NCI-H1048 (cell line): ENCODE measurements around the gene FIGNL1.
"Not testable (repeated sequence)": the region's sequence is repeated elsewhere in the genome, so short reads cannot be mapped to it uniquely, and the experiment has no call there.

Experiments
- DNase-seq: peaks from one replicate; lab custom pipeline; 2025; lab: John Stamatoyannopoulos, UW

FIGNL1 gene

DNA sequence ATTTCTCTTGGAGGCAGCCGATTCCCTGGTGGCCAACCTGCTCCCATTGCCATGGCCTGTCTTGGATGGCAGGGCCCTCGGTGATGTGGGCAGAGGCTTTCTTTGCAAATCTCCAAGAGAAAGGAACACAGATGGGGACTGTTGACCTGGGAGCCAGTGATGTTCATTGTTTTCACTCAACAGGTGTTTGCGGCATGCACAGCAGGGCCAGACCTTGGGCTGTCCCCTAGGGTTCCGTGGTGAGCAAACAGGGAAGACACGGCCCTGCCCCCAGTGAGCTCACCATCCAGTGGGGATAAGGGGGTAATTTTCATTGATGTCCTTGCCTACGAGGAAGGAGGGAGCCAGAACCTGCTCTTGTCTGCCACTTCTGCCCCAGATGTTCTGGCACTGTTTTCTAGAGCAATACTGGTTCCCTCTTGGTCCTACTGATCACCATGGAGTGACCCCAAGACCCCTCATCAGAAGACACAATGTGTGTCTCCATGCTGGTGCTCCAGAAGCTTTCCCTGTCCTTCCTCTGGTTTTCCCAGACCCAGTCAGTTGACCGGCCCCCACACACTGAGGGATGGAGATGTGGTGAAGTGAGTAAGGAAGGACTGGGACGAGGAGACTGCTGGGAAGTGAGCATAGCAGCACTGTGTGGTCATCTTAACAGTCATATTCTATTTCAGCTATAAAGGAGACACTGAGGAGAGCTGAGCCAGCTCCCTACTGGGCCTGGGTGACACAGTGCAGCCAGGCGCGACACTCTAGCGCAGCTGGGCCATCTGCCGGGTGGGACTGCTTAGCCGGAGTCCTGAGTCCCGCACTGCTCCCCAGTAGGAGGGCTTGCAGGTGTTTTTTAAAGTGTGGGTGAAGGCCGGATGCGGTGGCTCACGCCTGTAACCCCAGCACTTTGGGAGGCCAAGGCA lies 20.4 kb upstream of the FIGNL1 start:
- DNase-seq, result no peak

DNA sequence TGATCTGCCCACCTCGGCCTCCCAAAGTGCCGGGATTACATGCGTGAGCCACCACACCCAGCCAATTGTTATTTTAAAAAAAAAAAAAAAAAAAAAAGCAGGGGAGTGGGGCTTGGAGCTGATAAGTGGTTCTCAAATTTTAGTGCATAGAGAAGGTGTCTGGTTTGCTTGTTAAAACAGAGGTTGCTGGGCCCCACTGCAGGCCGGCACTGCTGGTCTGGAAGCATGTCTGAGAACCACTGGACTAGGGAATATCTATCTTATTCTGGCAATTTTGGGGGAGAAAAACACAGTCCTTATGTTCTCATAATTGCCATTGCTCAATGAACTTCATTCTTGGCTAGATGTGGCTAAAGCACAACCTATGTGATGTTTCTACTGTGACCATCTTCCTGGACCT lies 19.0 kb upstream of the FIGNL1 start:
- DNase-seq, result no peak

DNA sequence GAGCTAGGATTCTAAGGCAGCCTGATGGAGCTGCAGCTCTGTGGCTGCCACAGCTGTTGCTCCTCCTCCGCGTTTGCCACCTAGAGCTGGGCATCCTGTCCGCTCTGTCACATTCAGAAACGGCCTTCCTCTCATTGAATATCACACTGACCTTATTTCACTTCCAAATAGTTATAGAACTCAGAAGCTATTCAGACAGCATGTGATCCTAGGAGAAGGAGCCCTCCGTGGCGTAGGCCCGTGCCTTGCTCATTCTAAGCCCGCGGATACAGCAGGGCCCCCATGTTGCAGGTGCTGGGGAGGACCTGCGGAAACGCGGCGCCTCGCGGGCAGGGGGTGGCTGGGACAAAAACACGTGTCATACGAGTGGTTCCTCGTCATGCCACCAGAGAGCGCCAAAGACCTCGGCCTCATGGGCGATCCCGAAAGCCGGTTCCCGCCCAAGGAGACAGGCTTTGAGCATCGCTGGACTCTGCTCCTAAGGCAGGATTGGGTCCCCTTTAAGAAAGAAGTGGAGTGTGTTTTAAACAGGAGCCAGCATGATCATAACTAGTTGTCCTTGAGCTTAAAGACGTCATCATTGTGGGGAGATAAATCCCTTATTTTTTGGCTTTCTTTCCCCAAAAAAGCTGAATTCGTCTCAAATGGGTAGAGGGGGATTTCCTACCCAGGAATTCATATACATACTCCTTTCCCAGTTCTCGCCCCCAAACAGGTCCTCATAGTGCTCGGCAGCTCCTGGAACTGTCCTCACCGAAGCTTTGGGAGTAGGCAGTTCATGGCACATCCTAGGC lies 17.9 kb upstream of the FIGNL1 start:
- DNase-seq, result peak; percentile 74

DNA sequence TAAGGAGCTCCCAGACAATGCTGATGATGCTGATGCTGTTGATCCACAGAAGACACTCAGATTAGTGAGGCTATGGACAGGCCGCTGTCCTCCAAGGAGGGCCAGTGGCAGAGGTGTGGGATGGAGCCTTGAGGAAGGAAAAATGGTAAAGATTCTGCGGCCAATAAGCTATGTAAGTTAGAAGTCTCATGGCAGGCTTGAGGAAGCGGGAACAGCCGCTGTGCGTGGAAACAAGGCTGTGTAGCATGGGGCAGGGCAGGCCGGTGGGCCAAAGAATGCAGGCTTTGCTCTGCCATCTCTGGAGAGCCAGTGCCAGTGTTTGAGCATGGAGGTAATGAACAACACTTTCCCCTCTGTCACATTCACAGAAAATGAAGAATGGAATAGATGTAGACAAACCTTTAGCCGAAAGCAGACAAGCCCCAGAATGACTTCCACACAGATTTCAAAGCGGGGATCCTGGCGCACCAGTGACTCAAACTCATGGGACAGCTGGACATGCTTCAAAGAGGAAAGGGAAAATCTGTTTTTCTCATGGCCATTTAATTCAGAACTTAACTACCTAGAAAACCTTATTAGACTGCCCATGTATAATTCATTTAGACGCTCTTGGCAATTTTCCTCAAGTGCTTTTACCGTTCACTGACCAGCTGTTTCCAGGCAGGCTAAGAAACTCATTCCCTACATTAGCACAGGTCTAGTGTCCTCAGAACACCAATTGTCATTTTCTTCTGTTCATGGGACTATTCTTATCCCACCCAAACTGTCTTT lies 16.9 kb upstream of the FIGNL1 start:
- no peak for DNase-seq

DNA sequence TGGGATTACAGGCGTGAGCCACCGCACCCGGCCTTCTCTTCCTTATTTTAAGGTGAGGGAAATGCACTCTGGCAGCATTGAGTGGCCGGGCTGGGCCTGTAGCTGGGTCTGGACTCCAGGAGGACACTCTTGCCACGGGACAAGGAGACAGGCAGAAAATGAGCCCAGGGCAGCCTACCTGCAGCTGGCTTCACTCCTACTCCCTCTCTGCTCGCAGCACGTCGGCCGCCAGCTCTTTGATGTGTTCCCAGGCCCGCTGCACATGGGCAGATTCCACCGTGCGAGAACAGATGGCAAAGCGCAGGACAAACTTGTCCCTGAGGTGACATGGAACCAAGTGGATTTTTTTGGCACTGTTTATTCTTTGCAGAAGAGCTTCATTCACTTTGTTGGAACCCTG lies 12.9 kb upstream of the FIGNL1 start:
- DNase-seq, result no peak

DNA sequence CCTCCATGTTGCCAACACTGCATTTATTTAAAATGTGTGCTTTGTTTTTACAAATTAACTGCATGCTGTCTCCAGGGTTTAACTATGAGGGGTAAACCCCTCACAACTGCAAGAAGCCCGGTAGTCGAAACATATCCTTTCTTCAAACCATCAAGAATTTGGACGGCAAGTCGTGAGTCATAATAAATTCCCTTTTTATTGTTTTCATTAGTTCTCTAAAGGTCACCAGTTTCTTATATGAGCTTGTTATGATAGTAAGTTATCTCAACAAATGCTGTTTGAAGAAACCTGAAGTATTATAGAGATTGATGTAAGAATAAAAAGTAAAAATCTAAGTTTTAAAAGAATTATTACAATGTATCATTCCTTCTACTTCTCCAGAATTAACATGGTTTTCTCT lies 12.2 kb upstream of the FIGNL1 start:
- DNase-seq, result no peak

DNA sequence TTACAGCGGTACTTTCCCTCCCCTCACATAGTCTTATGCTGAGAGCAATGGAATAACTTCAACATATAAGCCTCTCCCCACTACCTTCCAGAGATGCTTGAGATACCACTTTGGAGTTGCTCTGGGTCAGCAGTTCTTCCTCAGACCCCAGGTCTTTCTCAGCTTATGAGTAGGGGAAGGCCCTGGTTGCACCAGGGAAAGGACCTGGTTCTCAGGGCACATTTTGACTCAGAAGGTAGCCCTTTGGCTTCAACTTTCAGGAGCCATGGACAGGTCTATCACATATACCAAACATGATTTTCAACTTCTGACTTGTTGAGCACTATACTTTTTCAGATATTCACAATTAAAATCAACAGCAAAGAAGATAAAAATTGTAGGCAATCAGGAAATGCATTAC lies 11.5 kb upstream of the FIGNL1 start:
- no peak for DNase-seq

DNA sequence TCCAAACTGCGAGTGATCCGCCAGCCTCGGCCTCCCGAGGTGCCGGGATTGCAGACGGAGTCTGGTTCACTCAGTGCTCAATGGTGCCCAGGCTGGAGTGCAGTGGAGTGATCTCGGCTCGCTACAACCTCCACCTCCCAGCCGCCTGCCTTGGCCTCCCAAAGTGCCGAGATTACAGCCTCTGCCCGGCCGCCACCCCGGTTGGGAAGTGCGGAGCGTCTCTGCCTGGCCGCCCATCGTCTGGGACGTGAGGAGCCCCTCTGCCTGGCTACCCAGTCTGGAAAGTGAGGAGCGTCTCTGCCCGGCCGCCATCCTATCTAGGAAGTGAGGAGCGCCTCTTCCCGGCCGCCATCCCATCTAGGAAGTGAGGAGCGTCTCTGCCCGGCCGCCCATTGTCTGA lies 9.0 kb upstream of the FIGNL1 start:
- DNase-seq, result not testable (repeated sequence)

DNA sequence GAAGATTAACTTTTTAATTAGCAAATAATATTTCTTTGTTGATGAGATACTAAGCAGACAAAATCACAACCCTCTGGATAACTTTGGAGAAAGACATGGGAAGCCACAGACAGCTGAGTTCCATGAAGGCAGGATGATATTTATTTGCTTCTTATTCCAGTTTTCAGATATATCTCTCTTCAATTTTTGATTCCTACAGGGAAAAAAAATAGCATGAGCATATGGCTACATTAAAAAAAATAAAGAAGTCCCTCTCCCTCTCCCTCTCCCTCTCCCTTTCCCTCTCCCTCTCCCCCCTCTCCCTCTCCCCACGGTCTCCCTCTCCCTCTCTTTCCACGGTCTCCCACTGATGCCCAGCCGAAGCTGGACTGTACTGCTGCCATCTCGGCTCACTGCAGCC lies 8.5 kb upstream of the FIGNL1 start:
- not testable (repeated sequence) for DNase-seq

DNA sequence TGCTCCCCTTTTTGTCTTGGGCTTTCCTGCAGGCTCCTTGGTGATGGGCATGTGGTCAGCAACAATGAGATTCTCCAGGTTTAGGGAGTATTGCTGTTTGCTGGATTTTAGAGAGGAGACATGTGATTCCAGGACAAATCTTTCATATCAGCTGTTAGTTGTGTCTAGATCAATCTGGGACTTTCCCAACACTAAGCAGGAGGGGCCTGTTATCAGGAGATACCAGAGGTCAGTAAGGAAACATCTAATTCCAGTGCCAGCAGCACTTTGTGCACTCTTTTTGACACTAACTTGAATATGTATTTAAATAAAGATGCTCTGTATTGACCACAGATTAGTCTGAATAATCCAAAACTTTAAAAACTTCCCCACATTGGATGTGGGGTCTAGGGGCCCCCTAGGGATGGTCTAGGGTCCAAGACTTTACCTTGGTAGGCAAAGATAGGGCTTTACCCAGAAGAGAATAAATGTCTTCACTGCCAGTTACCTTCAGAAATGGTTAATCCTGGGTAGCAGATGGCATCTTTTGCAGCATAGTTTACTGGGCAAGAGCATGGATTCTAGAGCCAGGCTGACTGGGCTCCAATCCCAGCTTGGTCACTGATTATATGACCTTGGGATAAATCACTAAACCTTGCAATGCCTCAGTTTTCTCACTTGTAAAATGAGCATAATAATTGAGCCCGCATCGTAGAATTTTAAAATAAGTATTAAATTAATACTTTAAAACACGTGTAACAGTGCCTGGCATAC lies 6.4 kb upstream of the FIGNL1 start:
- no peak for DNase-seq

DNA sequence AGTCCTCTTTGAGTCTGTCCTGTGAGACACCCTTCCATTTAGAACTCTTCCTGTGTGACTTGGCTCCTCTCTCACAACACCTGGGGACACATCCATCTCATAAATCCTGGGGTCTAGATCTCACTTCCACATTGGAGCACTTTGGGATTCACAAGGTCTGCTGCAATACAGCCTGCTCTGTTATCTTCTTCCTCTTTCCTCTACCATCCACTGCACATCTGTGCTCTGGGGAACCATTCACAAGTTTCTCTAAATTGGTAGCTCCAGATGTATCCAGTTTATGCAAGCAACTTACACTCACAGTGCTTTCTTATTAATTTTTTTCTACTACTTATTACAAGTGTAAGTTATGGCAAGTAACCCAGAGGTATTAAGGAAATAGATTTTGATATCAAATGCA lies 5.5 kb upstream of the FIGNL1 start:
- DNase-seq, result no peak

DNA sequence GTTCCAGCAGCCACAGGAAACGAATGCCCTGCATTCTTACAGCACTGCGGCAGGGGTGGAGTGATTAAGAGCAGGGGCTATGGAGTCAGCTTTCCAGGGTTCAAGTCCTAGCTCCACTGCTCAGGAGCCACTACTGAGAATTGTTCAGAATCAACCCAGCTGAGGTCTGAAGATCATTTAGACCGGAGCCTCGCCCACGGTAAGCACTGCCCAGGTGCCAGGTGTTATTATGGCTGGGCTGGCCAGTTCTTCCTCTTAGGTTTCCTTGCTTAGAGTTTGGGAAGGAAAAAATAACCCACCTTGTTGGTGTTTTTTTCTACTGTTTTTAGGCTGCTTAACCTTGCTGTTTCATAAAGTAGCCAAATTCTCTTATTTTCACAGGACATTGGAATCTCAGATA lies 4.8 kb upstream of the FIGNL1 start:
- no peak for DNase-seq

DNA sequence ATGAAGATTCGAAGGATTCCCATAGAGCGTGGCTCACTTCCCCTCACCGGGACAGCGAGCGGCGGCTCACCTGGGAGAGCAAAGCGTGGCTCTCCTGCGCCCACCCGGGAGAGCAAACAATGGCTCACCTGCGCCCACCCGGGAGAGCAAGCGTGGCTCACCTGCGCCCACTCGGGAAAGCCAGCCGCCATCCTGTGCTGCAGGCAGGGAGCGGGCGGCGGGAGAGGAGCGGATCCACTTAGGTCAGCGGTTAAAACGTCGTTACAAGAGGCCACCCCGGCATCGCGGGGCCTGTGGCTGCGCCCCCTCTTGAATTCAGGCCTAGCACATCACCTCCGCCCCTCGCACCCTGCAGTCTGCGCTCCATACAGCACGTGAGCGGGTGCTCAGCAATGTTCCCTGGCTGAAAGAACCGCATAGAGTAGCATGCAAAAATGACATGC lies 461 bp upstream of the FIGNL1 start:
- no peak for DNase-seq

DNA sequence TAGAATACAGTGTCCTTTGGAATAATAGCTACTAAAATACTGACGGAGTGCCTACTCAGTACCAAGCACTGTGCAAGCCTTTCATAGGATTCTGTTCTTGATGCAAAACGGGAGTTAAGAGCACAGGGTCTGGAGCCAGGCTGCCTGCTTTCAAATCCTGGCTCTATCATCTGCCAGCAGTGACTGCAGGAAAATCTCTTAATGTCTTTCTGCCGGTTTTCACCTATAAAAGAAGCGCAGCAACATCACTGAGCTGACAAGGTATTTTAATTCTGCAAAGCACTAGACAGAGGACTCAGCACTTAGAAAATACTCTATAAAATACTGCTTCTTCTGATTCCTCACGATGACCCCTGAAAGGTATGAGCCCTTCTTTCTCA lies 659 bp downstream of the FIGNL1 start:
- no peak for DNase-seq

DNA sequence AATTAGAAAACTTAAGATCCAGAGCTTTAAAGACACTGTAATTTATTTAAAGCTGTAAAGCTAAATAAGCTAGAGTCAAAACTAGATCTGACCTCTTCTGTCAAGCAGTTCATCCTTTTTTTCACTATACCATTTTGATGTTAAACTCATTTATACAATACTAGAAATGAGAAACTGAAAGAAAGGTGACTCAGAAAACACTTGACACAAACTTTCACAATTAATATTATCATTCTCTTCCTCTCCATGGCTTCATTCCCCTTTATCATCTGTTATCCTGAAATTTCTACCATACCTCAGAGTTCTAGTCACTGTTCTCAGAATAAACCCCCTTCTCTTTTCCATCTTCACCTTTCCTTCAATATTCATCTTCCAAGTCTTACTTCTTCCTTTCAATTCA lies 1.3 kb downstream of the FIGNL1 start:
- no peak for DNase-seq

DNA sequence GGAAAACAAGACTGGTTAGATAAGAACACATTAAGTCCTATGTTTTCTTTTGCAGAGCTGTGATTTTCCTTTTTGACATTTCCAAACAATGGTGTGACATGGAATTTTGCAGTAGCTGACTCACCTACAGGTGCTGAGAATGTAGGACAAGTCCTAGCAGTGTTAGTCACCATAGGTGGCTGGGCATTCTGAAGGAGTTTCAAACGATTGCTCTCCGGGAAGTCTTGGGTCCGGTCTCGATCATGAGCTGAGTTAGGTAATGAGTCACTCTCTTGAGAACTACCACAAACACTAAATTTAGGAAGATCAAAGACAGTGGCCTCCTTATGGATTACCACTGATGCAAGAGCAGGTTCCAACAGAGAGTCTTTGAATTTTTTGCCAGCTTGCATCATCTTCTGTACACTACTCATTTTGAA lies 3.6 kb downstream of the FIGNL1 start:
- no peak for DNase-seq

DNA sequence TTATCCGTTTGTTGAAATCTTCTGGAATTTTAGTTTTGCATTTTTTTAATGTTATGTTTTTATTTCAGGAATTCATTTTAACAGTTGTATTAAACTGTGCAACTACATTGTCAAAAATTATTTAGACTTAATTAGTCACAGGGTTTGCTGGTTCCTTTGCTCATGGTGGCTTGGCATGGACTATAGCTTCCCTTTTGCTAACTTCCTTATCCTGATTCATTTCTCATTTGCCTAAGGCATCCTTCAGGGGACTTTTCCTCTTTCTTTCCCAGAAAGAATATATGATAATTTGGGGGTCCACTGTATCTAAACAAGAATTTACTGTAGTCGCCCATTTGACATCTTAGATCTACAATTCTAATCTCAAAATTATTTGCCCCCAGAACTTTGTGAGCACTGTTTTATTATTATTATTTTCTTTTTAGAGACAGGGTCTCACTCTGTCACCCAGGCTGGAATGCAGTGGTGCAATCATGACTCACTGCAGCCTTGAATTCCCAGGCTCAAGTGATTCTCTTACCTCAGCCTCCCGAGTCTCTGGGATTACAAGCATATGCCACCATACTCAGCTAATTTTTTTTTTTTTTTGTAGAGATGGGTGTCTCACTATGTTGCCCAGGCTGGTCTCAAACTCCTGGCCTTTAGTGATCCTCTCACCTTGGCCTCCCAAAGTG lies 13.9 kb downstream of the FIGNL1 start:
- no peak for DNase-seq

DNA sequence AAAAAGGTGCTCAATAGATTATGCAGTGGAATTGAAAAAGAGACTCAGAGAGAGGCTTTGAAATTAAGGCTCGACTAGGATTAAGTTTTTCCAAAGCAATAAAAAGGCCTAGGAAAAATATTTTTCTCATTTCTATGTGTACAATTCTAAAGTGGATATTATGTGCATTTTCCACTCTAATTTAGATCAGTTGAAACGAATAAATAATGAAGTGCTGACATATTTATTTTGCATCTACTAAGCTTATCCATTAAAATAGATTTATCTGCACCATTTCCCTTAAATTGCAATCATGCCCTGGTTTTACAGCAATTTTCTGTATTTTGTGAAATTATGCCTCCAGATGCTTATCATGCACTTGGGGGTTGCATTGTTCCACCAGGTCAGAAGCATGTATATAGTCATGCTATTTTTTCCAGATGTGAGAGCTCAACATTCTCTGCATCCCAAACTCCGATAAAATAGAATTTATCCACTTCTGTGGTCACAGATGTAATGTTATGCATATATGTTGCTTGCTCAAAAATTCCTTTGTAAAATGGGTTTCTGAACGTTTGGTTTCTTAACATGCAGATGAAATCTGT lies 18.3 kb downstream of the FIGNL1 start:
- no peak for DNase-seq

DNA sequence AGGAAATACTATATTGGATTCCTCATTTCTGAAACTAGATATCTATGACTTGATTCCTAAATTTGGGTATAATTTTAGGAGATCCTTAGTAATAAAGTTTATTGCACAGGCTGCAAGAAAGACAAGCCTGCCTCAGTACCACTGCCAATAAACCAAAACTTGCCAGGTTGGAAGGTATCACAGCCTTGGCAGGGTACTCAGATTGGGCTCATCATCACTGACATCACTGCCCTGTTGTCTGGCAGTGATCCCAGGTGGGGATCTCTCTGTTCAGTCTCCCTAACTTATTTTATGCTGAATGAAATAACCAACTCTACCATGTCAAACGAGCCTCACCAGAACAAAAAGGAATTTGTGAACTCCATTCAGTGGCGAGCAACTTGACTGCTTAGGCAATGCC lies 18.8 kb downstream of the FIGNL1 start:
- no peak for DNase-seq

DNA sequence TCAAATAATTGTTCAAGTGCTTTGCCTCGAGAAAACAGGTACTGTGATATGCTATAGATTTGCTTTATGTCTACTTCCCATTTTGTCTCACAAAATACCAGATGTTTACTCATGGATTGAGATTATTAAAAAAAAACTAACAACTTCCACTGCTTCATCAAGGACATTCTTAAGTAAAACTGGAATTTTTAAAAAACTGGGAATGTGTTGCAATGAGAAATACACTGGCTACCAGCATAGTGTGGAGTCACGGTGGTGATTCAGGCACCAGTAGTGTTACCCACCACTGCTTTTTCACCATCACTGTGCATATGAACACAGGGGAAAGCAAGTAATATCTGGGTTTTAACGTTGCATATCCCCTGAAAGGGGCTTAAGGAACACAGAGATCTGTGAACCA lies 21.2 kb downstream of the FIGNL1 start:
- no peak for DNase-seq

DNA sequence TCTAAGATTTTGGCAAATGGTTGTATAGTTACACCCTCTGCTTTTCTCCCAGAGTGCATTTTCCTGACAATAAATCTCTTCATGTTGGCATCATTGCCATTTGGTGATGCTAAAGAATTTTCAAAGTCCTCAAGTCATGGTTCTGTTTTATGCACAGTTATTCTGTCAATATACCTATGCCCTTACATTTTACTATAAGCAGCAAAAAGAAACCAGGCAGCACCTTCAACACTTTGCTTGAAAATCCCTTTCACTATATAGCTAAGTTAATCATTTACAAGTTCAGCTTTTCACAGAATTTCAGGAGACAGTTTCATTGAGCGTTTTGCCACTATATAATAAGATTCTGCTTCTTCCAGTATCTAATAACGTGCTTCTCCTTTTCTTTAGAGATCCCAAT lies 22.6 kb downstream of the FIGNL1 start:
- DNase-seq, result no peak
